KBM-7 (cell line): ENCODE measurements around the gene INCENP.

Experiments
- DNase-seq: peaks from one replicate; pipeline ENCODE4 v3.0.0-alpha.2; 2015
- in situ Hi-C: fragments of 300-500 bp; cut with MboI; formaldehyde crosslinking; loops from 2 replicates; pipeline ENCODE4 v1.14.3; 2020; ENCODE audit warnings: low sequenced_read_pairs, low pct_unique_long_range_greater_than_20kb, mixed read lengths

INCENP gene

GRCh38 chr11:62138630-62139425 is 15.0 kb downstream of the INCENP start:
- no peak for DNase-seq
- in situ Hi-C loops = no loop called here

- in situ Hi-C loops = no loop called here
These were observed 15.9 kb downstream of the INCENP start for GRCh38 chr11:62139526-62140303.

GRCh38 chr11:62140304-62141110 is 16.7 kb downstream of the INCENP start:
- DNase-seq = no peak
- in situ Hi-C loops = no loop called here

More at GRCh38 chr11:62139526-62140303, 15.9 kb downstream of the INCENP start:
- DNase-seq = no peak

- in situ Hi-C loops = no loop called here
- no peak for DNase-seq
These were observed 17.6 kb downstream of the INCENP start for GRCh38 chr11:62141111-62142042.

- in situ Hi-C loops = no loop called here
- DNase-seq = no peak
These were observed 18.2 kb downstream of the INCENP start for GRCh38 chr11:62142043-62142375.

- DNase-seq = no peak
- in situ Hi-C loops = no loop called here
These were observed 19.1 kb downstream of the INCENP start for GRCh38 chr11:62142921-62143320.

- in situ Hi-C loops = no loop called here
- DNase-seq = no peak
These were observed 19.9 kb downstream of the INCENP start for GRCh38 chr11:62143727-62144126.

- DNase-seq = no peak
- in situ Hi-C loops = no loop called here
These were observed 20.9 kb downstream of the INCENP start for GRCh38 chr11:62144641-62145255.

- in situ Hi-C loops = no loop called here
- no peak for DNase-seq
These were observed 21.6 kb downstream of the INCENP start for GRCh38 chr11:62145261-62145871.

- in situ Hi-C loops = no loop called here
- no peak for DNase-seq
These were observed 22.8 kb downstream of the INCENP start for GRCh38 chr11:62146476-62147200.

- DNase-seq = no peak
- in situ Hi-C loops = no loop called here
These were observed 23.7 kb downstream of the INCENP start for GRCh38 chr11:62147545-62147944.

- in situ Hi-C loops = no loop called here
- DNase-seq = no peak
These were observed 24.6 kb downstream of the INCENP start for GRCh38 chr11:62148271-62148980.

GRCh38 chr11:62149986-62150886 is 26.4 kb downstream of the INCENP start:
- no peak for DNase-seq
- in situ Hi-C loops = no loop called here

GRCh38 chr11:62150887-62151736 is 27.3 kb downstream of the INCENP start:
- DNase-seq = no peak
- in situ Hi-C loops = no loop called here

- in situ Hi-C loops = no loop called here
- DNase-seq = no peak
These were observed 27.9 kb downstream of the INCENP start for GRCh38 chr11:62151737-62152102.
